LHCN-M2 (cell line): ENCODE results near the gene NCMAP. TPM values are rescaled to one million over a fixed set of nuclear protein-coding genes. Genes with fewer than 3 reads are reported as not detected.
"Not testable (repeated sequence)": the region's sequence is repeated elsewhere in the genome, so short reads cannot be mapped to it uniquely, and the experiment has no call there.

Experiments
- DNase-seq: peaks from one replicate; pipeline ENCODE4 v3.0.0-alpha.2; 2012; ENCODE audit warnings: low read depth
- polyA plus RNA-seq: library from polyadenylated mRNA; unstranded; fragments of >200 nt; gene quantifications from one replicate; pipeline ENCODE4 v1.2.1, GENCODE V29; 2012; ENCODE audit warnings: missing spikeins
- total RNA-seq: library from RNA; depleted of rRNA; stranded (reverse); fragments of >200 nt; gene quantifications from 2 replicates; pipeline ENCODE4 v1.2.3, GENCODE V29; 2014; rRNA removed

NCMAP gene
- not detected in 2 replicates for total RNA-seq
- polyA plus RNA-seq: not detected

GRCh38 chr1:24555591-24556413 lies at the start of gene NCMAP:
TSS of gene NCMAP (plus strand) at chr1:24556087. CDS start at chr1:24595431, 39,344 bp downstream.
- DNase-seq: no peak

- DNase-seq: no peak
Measured at GRCh38 chr1:24506691-24507381, 49.1 kb upstream of the NCMAP start.

GRCh38 chr1:24507405-24507804 lies 48.5 kb upstream of the NCMAP start:
- no peak for DNase-seq

- DNase-seq: no peak
Measured at GRCh38 chr1:24508911-24509310, 47.0 kb upstream of the NCMAP start.

GRCh38 chr1:24513706-24514105 lies 42.2 kb upstream of the NCMAP start:
- no peak for DNase-seq

GRCh38 chr1:24514946-24515345 lies 40.9 kb upstream of the NCMAP start:
- DNase-seq: no peak

- peak; percentile 58 for DNase-seq
Measured at GRCh38 chr1:24515671-24516209, 40.1 kb upstream of the NCMAP start.

- DNase-seq: no peak
Measured at GRCh38 chr1:24516506-24516905, 39.4 kb upstream of the NCMAP start.

- no peak for DNase-seq
Measured at GRCh38 chr1:24517898-24518297, 38.0 kb upstream of the NCMAP start.

- not testable (repeated sequence) for DNase-seq
Measured at GRCh38 chr1:24520282-24520681, 35.6 kb upstream of the NCMAP start.

- DNase-seq: no peak
Measured at GRCh38 chr1:24525606-24526005, 30.3 kb upstream of the NCMAP start.

GRCh38 chr1:24526045-24526444 lies 29.8 kb upstream of the NCMAP start:
- DNase-seq: no peak

- peak; percentile 15 for DNase-seq
Measured at GRCh38 chr1:24526940-24527542, 28.8 kb upstream of the NCMAP start.

- DNase-seq: peak; percentile 29
Measured at GRCh38 chr1:24528744-24529143, 27.1 kb upstream of the NCMAP start.

- DNase-seq: not testable (repeated sequence)
Measured at GRCh38 chr1:24529292-24529691, 26.6 kb upstream of the NCMAP start.

- DNase-seq: no peak
Measured at GRCh38 chr1:24535021-24535424, 20.9 kb upstream of the NCMAP start.

GRCh38 chr1:24535778-24536177 lies 20.1 kb upstream of the NCMAP start:
- no peak for DNase-seq

GRCh38 chr1:24536391-24536840 lies 19.5 kb upstream of the NCMAP start:
- no peak for DNase-seq

GRCh38 chr1:24540051-24540905 lies 15.6 kb upstream of the NCMAP start:
- DNase-seq: no peak

- DNase-seq: peak; percentile 55
Measured at GRCh38 chr1:24540906-24541710, 14.8 kb upstream of the NCMAP start.
